PC-3 (cell line): ENCODE data around the gene CBX2.

ENCODE experiments used
- EZH2 ChIP-seq: fragments of 300-600 bp; sonication (generic); IDR thresholded peaks from one replicate; pipeline ENCODE4 v1.6.1; 2017; ENCODE audit warnings: antibody characterized with exemption, mild to moderate bottlenecking, low read length; ENCODE audit not compliant: unreplicated experiment
- TF ChIP-seq, protein P1 (sequence below): fragments of 300-600 bp; sonication (generic); conservative IDR thresholded peaks from 2 replicates; pipeline ENCODE4 v1.5.1; 2017; ENCODE audit warnings: antibody characterized with exemption, low read depth, mild to moderate bottlenecking, low read length

DNA sequence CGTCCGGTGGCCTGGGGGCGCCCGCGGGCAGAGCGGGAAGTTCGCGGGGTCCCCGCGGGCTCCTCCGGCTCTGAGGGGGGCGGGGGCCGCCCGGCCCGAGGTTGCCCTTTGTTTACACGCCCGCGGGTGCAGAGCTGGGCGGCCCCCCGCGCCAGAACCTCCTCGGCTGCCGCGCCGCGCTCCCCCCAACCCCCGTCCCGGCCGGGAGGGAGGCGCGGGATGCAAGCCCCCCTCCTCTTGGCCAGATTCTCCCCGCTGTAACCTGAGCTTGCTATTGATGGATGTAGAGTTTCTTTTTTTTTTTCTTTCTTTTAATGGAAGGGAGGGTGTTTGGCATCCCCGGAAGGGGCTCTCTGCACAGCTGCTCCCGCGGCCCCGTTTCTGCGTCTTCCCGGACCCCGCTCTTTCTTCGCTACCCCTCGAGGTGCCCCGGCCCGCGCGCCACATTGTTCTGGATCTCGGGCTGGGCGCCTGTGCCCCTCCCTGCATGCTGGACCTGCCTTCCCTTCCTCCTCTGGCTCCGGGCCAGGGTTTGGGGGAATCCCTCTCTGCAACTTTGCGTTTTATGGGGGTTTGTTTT is 646 bp downstream of the CBX2 start:
- TF ChIP-seq EZH2 = no peak
- TF ChIP-seq, protein P1, sequence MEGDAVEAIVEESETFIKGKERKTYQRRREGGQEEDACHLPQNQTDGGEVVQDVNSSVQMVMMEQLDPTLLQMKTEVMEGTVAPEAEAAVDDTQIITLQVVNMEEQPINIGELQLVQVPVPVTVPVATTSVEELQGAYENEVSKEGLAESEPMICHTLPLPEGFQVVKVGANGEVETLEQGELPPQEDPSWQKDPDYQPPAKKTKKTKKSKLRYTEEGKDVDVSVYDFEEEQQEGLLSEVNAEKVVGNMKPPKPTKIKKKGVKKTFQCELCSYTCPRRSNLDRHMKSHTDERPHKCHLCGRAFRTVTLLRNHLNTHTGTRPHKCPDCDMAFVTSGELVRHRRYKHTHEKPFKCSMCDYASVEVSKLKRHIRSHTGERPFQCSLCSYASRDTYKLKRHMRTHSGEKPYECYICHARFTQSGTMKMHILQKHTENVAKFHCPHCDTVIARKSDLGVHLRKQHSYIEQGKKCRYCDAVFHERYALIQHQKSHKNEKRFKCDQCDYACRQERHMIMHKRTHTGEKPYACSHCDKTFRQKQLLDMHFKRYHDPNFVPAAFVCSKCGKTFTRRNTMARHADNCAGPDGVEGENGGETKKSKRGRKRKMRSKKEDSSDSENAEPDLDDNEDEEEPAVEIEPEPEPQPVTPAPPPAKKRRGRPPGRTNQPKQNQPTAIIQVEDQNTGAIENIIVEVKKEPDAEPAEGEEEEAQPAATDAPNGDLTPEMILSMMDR = no peak
